Endothelial cell of umbilical vein (primary cell): ENCODE results near the gene DIP2B. TPM values are rescaled to one million over a fixed set of nuclear protein-coding genes. Genes with fewer than 3 reads are reported as not detected.
A peak's percentile ranks its signal among the peaks of the same experiment; 100 is the strongest.

ENCODE experiments used
- BruUV-seq: library from RNA; stranded (reverse); fragments of 400-500 nt; replicated peaks from 2 replicates; lab custom pipeline; 2021; lab: Mats Ljungman, UMichigan
- CTCF ChIA-PET: fragments of 300-600, 350-600 bp; sonication (Branson Sonifier 250); formaldehyde crosslinking; loops from one replicate; lab custom pipeline; 2021; ENCODE audit warnings: antibody characterized with exemption, inconsistent platforms; lab: Charles Lee
- POLR2A ChIA-PET: fragments of 300-600, 350-600 bp; sonication (Branson Sonifier 250); formaldehyde crosslinking; loops from one replicate; lab custom pipeline; 2021; ENCODE audit warnings: antibody characterized with exemption, inconsistent platforms; lab: Charles Lee
- DNase-seq: peaks from one replicate; pipeline ENCODE4 v3.0.0-alpha.2; 2011; ENCODE audit warnings: low read depth, low spot score
- FAIRE-seq: peaks from 2 replicates; lab custom pipeline; 2011; peaks lifted over from hg19 to GRCh38; lab: Jason Lieb, UNC
- H2AFZ ChIP-seq: 2 replicates; pipeline ENCODE4 v1.6.0; 2012; ENCODE audit warnings: low read depth, low read length, control low read depth, inconsistent platforms
- H3K27ac ChIP-seq: 2 replicates; pipeline ENCODE4 v1.5.1; 2011; ENCODE audit warnings: low read depth, mild to moderate bottlenecking, control low read depth, low read length, moderate library complexity; ENCODE audit not compliant: insufficient read depth
- H3K27me3 ChIP-seq, 2 experiments: 2 replicates each; pipeline versions ENCODE4 v1.6.0 to v1.6.1; 2011; ENCODE audit warnings: low read length in 2 of 2, mixed read lengths in 1 of 2; ENCODE audit not compliant: control insufficient read depth in 2 of 2, insufficient read depth in 2 of 2
- H3K36me3 ChIP-seq, 2 experiments: 2 replicates in 1 of 2; 3 replicates in 1 of 2; pipeline ENCODE4 v1.5.1; 2011; ENCODE audit warnings: low read length in 2 of 2, mild to moderate bottlenecking in 1 of 2, moderate library complexity in 1 of 2; ENCODE audit not compliant: control insufficient read depth in 2 of 2, insufficient read depth in 2 of 2; ENCODE audit errors: extremely low read depth in 1 of 2
- H3K4me1 ChIP-seq: 3 replicates; pipeline ENCODE4 v1.5.1; 2011; ENCODE audit warnings: mild to moderate bottlenecking, low read length; ENCODE audit not compliant: control insufficient read depth, insufficient read depth; ENCODE audit errors: extremely low read depth
- H3K4me2 ChIP-seq: 2 replicates; pipeline ENCODE4 v1.6.1; 2011; ENCODE audit warnings: low read length, control low read depth, mixed read lengths; ENCODE audit not compliant: insufficient read depth
- H3K4me3 ChIP-seq, 3 experiments: fragments of 200-600 bp in 1 of 3; sonication (generic), shearing (Covaris generic) in 1 of 3; replicated peaks in 1 of 3; 2 replicates each; pipeline ENCODE4 v1.5.1; 2011 to 2016; ENCODE audit warnings: control low read depth in 3 of 3, low read length in 3 of 3, mild to moderate bottlenecking in 2 of 3, inconsistent platforms in 1 of 3, low read depth in 1 of 3, moderate library complexity in 1 of 3; ENCODE audit not compliant: insufficient read depth in 1 of 3
- H3K79me2 ChIP-seq: 2 replicates; pipeline ENCODE4 v1.6.0; 2012; ENCODE audit warnings: low read length, inconsistent platforms; ENCODE audit not compliant: control insufficient read depth, insufficient read depth
- H3K9ac ChIP-seq: replicated peaks from 2 replicates; pipeline ENCODE3; 2011; ENCODE audit warnings: low read length, control low read depth; ENCODE audit not compliant: insufficient read depth; ENCODE audit errors: extremely low read depth
- H3K9me1 ChIP-seq: replicated peaks from 3 replicates; pipeline ENCODE4 v1.6.0; 2011; ENCODE audit warnings: mild to moderate bottlenecking, low read length; ENCODE audit not compliant: control insufficient read depth, insufficient read depth; ENCODE audit errors: extremely low read depth
- H3K9me3 ChIP-seq: replicated peaks from 2 replicates; pipeline ENCODE4 v1.5.1; 2012; ENCODE audit warnings: low read length, inconsistent platforms; ENCODE audit not compliant: control insufficient read depth, insufficient read depth
- H4K20me1 ChIP-seq: replicated peaks from 2 replicates; pipeline ENCODE3; 2011; ENCODE audit warnings: mild to moderate bottlenecking, low read length; ENCODE audit not compliant: control insufficient read depth, insufficient read depth; ENCODE audit errors: extremely low read depth
- CTCF ChIP-seq, 2 donors: IDR thresholded peaks; 1 replicate in 1 of 2; 2 replicates in 1 of 2; pipeline ENCODE4 v1.5.1; 2011; ENCODE audit warnings: low read length in 2 of 2, mild to moderate bottlenecking in 2 of 2, moderate library complexity in 2 of 2, control low read depth in 1 of 2, inconsistent platforms in 1 of 2, low read depth in 1 of 2; ENCODE audit not compliant: insufficient read depth in 1 of 2; ENCODE audit errors: extremely low read depth in 1 of 2
- EZH2 ChIP-seq: IDR thresholded peaks from 2 replicates; pipeline ENCODE4 v1.6.1; 2012; ENCODE audit warnings: borderline replicate concordance, low read depth, mild to moderate bottlenecking, moderate library complexity, low read length, inconsistent platforms; ENCODE audit not compliant: severe bottlenecking
- FOS ChIP-seq: IDR thresholded peaks from 2 replicates; pipeline ENCODE4 v1.6.1; 2011; ENCODE audit warnings: mild to moderate bottlenecking, low read length, moderate library complexity, borderline replicate concordance; ENCODE audit not compliant: insufficient read depth
- GATA2 ChIP-seq: IDR thresholded peaks from 2 replicates; pipeline ENCODE4 v1.7.0; 2011; ENCODE audit warnings: low read depth, mild to moderate bottlenecking, moderate library complexity, mixed read lengths, low read length; ENCODE audit not compliant: insufficient read length, insufficient read depth
- JUN ChIP-seq: IDR thresholded peaks from 2 replicates; pipeline ENCODE4 v1.6.1; 2011; ENCODE audit warnings: borderline replicate concordance, low read depth; ENCODE audit not compliant: insufficient read length, insufficient read depth
- MAX ChIP-seq: IDR thresholded peaks from 2 replicates; pipeline ENCODE4 v1.6.1; 2011; ENCODE audit not compliant: insufficient read depth, insufficient read length
- MYC ChIP-seq: IDR thresholded peaks from one replicate; pipeline ENCODE4 v1.6.1; 2011; ENCODE audit warnings: mild to moderate bottlenecking, low read depth, low read length
- POLR2A ChIP-seq: IDR thresholded peaks from 2 replicates; pipeline ENCODE4 v1.6.1; 2012; ENCODE audit warnings: low read depth, mild to moderate bottlenecking, control low read depth, low read length
- POLR2AphosphoS5 ChIP-seq: IDR thresholded peaks from 2 replicates; pipeline ENCODE4 v1.6.1; 2012; ENCODE audit warnings: low read depth, mild to moderate bottlenecking, control low read depth, low read length, moderate library complexity; ENCODE audit not compliant: insufficient read depth
- dilution Hi-C: fragments of 300-500 bp; cut with MboI; formaldehyde crosslinking; loops from one replicate; pipeline ENCODE4 v1.15.0; 2019; ENCODE audit warnings: low sequenced_read_pairs; ENCODE audit not compliant: extremely low pct_ligation_motif_present
- intact Hi-C: fragments of 100-400 bp; cut with micrococcal nuclease; formaldehyde crosslinking; loops from one replicate; pipeline ENCODE4 v1.10.0; 2022
- polyA plus RNA-seq, 4 experiments: library from polyadenylated mRNA; depleted of rRNA in 3 of 4; stranded (reverse) in 3 of 4; unstranded in 1 of 4; fragments of >200 nt; gene quantifications; 2 replicates each; pipeline versions ENCODE4 v1.2.1 to v1.2.3, GENCODE V29; 2011 to 2012; ENCODE audit warnings: missing spikeins in 1 of 4
- total RNA-seq: library from RNA; stranded (reverse); gene quantifications from 2 replicates; pipeline ENCODE4 v1.2.3, GENCODE V29; 2021

Gene DIP2B
- total and polyA plus RNA-seq, 2 donors (not counting 3 experiments of a cell fraction or from before 2014, with no cell fraction given) = 14.5 to 28.0 TPM

- dilution Hi-C loops (no loop called here), intact Hi-C loops (no loop called here)
- CTCF ChIA-PET = no interaction called here
- H2AFZ ChIP-seq = no peak overlapping the region
- H3K4me3 ChIP-seq = no peak overlapping the region
- no peak overlapping the region for H3K27ac ChIP-seq
- no peak overlapping the region for H3K9ac ChIP-seq
- no TSS peak for BruUV-seq
- POLR2A ChIA-PET = no interaction called here
- peaks cover 18 to 30% of the 10 kb centered on the region in 2 experiments for H3K36me3 ChIP-seq
- H4K20me1 ChIP-seq = no peaks in the 10 kb centered on the region
- H3K4me1 ChIP-seq = no peaks in the 10 kb centered on the region
- no peaks in the 10 kb centered on the region for H3K79me2 ChIP-seq
- no peaks in the 10 kb centered on the region for H3K9me3 ChIP-seq
- H3K9me1 ChIP-seq = no peaks in the 10 kb centered on the region
- H3K4me2 ChIP-seq = no peak overlapping the region
- FAIRE-seq (no peak), DNase-seq (no peak)
- no peaks in the 10 kb centered on the region for H3K27me3 ChIP-seq
- no peak for TF ChIP-seq MYC
Observed at GRCh38 chr12:50720501-50720900, 215.7 kb downstream of the DIP2B start.

- intact Hi-C loops = no loop called here
- DNase-seq (no peak), FAIRE-seq (peak; percentile 42)
- Histone ChIP-seq H3K27ac (no peak overlapping the region), H3K4me1 (no peaks in the 10 kb centered on the region), H3K9me1 (no peaks in the 10 kb centered on the region), H3K4me3 (no peak overlapping the region), H3K4me2 (no peak overlapping the region), H3K27me3 (no peaks in the 10 kb centered on the region), H3K9ac (no peak overlapping the region), H3K9me3 (no peaks in the 10 kb centered on the region), H3K79me2 (no peaks in the 10 kb centered on the region), H4K20me1 (no peaks in the 10 kb centered on the region), H2AFZ (no peak overlapping the region), H3K36me3 (peaks cover 15 to 39% of the 10 kb centered on the region in 2 experiments)
- TF ChIP-seq FOS (no peak), GATA2 (no peak), MYC (no peak), JUN (no peak), POLR2A (no peak), CTCF (IDR thresholded peaks at IDR 0.05; ENCODE audit: extremely low read depth in 1 of 2, insufficient read depth in 1 of 2, low read depth in 1 of 2, low read length in 2 of 2) (no peak), POLR2AphosphoS5 (no peak), MAX (no peak), EZH2 (no peak)
- CTCF ChIA-PET = no interaction called here
- BruUV-seq = no TSS peak
- dilution Hi-C loops = no loop called here
- POLR2A ChIA-PET = no interaction called here
Observed at GRCh38 chr12:50723865-50724264, 219.1 kb downstream of the DIP2B start.
